Activated CD8-positive, alpha-beta memory T cell treated with anti-CD3 and anti-CD28 coated beads, Interleukin-2, amount 50 U/mL, for 48 hours (primary cell): ENCODE results near the gene HDAC8.
"Not testable (repeated sequence)": the region's sequence is repeated elsewhere in the genome, so short reads cannot be mapped to it uniquely, and the experiment has no call there.

Experiments used
- DNase-seq: peaks from one replicate; pipeline ENCODE4 v3.0.0-alpha.2; 2020

The HDAC8 gene

GRCh38 chrX:72572248-72573157 is at the start of gene HDAC8:
Gene HDAC8 (minus strand): TSS chrX:72572843. CDS start chrX:72572761, 82 bp downstream.
- peak; percentile 61 for DNase-seq

- DNase-seq, result no peak
Measured at GRCh38 chrX:72621625-72622485, 49.2 kb upstream of the HDAC8 start.

- no peak for DNase-seq
Measured at GRCh38 chrX:72621163-72621562, 48.5 kb upstream of the HDAC8 start.

DNA sequence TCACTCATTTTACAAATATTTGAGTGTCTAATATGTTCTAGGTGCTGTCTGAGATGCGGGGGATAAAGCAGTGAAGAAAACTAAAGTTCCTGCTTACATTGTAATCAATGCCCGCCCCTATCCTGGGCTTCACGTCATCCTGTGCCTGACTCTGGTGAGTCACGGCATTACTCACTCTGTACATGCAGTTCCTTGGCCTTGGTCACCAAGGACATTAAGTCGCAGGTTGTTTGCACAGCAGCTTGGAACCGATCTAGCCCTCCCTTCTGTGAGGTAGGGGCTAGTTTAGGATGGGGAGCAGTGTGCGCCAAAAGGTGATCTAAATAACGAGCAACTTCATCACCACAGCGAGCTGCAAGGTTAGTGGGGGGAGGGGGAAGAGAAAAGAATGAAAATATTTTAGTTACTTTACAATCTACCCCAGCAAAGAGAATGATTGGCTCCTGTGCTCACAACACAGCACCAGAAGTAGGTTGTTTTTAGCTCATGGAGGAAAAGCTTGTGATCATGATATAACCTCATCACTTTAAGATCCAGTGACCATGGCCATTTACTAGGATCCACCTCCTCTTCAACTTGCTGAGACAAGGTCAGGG is 48.0 kb upstream of the HDAC8 start:
- peak; percentile 54 for DNase-seq

GRCh38 chrX:72609313-72609712 is 36.7 kb upstream of the HDAC8 start:
- no peak for DNase-seq

DNA sequence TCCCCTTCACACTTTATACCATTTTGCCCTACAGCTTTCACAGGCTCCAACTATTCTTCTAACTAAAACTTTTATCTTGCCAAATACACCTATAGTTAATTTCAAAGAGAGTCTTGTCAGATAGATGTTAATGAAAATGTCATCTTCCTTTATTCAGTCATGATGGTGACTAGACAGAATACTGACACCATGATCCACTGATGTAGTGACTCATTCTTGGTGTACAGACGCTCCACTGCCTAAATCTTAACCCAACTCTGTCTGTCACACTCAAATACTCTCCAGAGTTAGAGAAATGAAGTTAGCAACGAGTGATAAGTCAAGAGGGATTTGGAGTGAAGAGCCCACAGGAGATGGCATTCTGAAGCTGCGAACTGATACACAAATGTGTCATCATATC is 32.1 kb upstream of the HDAC8 start:
- no peak for DNase-seq

- no peak for DNase-seq
Measured at GRCh38 chrX:72604112-72604511, 31.5 kb upstream of the HDAC8 start.

DNA sequence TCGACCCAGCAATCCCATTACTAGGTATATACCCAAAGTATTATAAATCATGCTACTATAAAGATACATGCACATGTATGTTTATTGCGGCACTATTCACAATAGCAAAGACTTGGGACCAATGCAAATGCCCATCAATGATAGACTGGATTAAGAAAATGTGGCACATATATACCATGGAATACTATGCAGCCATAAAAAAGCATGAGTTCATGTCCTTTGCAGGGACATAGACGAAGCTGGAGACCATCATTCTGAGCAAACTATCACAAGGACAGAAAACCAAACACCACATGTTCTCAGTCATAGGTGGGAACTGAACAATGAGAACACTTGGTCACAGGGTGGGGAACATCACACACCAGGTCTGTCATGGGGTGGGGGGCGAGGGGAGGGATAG is 18.4 kb upstream of the HDAC8 start:
- not testable (repeated sequence) for DNase-seq

- DNase-seq, result no peak
Measured at GRCh38 chrX:72584163-72584562, 11.5 kb upstream of the HDAC8 start.

GRCh38 chrX:72576141-72576894 is 3.7 kb upstream of the HDAC8 start:
- DNase-seq, result no peak

DNA sequence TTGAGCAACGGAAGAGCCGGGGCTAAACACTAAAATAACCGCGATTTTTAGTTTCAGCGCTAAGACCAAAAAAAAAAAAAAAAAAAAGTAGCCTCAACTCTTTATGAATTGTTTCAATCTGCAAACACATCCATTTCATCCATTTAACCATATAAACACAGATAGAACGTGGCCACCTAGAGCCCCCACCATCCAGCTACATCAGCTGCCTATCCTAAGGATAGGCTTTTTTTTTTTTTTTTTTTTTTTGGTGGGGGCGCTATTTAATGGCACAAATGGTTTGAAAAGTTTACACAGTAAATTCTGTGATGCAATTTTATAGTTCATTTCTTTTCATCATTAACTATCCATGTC is 492 bp upstream of the HDAC8 start:
- no peak for DNase-seq

DNA sequence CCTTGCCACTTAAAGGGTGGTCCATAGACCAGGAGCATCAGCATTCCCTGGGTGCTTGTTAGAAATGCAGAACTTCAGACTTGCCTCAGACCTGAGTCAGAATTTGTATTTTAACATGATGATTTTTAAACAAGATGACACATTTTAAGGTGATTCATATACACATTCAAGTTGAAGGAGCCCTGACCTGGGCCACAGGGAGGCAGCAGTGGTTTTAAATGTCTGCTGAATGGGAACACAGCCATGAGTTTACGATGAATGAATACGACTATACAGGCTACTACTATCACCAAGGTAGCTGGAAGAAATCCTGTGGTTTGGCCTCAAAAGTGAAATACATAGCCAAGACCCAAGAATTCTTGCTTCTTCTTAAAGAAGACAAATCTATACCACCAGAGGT is 2.9 kb downstream of the HDAC8 start:
- no peak for DNase-seq

DNA sequence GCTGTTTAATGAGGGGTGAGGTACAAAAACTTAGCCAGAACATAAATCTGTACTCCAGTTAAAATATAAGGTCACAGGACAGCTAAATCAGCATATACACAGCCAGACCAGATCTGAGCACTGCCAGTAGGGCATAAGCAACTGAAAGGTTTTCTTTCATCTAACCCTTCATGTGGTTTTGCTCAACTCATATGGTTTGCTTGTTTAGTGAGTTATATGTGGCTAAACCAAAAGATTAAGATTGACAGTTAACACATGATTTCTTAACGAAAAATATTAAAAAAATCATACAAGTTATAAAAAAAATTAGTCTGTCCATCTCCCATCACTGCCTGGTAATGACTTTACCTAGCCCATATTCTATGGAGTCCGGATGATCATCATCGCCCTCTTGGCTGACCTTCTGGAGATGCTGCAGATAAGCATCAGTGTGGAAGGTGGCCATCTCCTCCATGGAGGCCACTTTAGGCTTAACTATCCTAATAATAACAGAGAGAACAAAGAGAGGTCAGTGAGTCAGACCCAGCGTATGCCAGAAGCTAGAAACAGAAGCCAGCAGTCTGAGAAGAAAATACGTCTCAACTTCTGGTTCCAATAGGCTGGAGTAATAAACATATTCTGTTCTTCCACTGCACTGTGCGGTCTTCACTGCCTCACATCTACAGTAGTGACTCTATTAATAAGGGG is 4.1 kb downstream of the HDAC8 start:
- no peak for DNase-seq

DNA sequence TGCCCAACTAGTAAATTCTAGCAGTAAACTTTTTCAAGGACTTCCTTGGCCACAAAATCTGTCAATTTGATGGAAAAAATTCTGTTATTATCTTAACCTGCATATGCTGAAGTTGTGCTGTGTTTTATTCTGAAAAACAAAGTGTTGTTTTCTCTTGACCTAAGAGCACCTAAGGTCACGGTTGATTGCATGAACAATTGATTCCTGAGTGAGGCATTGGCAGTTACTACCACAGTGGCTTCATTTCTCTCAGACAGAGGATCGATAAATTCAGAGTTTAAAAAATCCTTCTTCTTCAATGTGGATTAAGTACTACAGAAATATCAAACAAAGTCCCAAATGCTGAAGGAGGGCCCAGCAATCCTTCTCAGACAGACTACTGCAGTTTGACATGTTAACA is 6.2 kb downstream of the HDAC8 start:
- no peak for DNase-seq

DNA sequence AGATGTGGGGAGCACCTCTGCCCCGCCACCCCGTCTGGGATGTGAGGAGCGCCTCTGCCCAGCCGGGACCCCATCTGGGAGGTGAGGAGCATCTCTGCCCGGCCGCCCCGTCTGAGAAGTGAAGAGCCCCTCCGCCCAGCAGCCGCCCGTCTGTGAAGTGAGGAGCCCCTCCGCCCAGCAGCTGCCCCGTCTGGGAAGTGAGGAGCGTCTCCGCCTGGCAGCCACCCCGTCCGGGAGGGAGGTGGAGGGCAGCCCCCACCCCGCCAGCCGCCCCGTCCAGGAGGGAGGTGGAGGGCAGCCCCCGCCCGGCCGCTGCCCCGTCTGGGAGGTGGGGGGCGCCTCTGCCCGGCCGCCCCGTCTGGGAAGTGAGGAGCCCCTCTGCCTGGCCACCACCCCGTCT is 13.0 kb downstream of the HDAC8 start:
- not testable (repeated sequence) for DNase-seq

DNA sequence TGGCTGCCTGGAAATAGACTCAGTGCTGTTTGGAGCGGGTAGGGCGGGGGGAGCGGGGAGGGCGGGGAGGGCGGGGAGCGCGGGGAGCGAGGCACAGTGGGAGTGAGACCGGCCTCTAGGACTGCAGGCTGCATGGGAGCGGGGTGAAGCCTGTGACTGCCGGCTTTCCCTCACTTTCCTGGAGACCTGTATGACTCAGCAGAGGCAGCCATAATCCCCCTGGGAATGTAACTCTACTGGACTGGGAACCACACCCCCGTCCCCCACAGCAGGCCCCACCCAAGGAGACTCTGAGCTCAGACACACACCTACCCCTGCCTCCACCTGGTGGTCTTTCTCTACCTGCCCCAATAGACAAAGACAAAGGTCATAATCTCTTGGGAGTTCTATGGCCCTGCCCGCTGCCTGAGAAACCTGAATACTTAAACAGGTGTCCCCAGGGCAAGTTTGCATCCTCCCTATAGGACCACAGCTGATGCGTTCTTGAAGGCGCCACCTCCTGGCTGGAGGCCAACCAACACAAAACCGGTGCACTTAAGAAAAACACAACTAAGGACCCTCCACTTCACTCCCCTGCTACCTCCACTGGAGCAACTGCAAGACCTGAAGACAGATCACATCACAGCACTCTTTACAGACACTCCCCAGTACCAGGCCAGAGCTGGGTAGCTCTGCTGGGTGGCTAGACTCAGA is 18.0 kb downstream of the HDAC8 start:
- no peak for DNase-seq

- not testable (repeated sequence) for DNase-seq
Measured at GRCh38 chrX:72552443-72552842, 20.2 kb downstream of the HDAC8 start.

DNA sequence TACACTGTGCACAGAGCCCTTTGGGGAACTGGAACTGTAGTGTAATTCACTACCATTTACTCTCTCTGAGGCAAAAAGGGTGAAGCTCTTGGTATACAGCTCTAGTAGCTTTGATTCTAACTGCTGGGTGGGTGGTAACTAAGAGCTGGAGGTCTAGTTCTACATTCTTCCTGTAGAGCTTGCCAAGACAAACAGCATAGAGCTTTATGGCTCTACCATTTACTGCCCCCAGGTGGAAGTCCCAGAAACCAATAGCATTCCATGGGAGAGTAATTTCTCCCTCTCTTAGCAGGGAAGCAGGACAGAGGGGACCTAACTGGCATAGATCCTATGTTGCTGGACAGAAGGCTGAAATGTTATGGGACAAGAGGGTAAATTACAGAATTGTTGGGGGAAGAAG is 26.7 kb downstream of the HDAC8 start:
- DNase-seq, result no peak

DNA sequence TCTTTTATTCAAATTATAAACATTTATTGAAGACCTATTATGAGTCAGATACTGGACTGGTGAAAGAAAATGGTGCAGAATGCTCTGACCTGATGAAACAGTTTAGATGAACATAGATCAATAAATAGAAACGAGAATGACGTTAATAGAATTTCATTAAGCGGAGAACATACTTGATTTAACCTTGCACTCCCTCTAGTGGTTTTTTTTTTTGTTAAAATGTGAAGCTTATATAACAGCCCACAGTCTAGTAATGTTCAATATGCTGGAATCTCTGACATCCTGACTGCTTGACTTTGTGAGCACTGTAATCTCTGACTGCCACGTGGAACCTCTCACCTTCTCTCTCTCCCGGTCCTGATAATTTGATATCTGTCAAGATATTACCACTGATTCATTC is 32.3 kb downstream of the HDAC8 start:
- no peak for DNase-seq

- DNase-seq, result no peak
Measured at GRCh38 chrX:72539822-72540221, 32.8 kb downstream of the HDAC8 start.

GRCh38 chrX:72536542-72536941 is 36.1 kb downstream of the HDAC8 start:
- DNase-seq, result no peak

GRCh38 chrX:72532366-72532765 is 40.3 kb downstream of the HDAC8 start:
- DNase-seq, result no peak
